ENCODE results near the gene CD99L2.

DNA sequence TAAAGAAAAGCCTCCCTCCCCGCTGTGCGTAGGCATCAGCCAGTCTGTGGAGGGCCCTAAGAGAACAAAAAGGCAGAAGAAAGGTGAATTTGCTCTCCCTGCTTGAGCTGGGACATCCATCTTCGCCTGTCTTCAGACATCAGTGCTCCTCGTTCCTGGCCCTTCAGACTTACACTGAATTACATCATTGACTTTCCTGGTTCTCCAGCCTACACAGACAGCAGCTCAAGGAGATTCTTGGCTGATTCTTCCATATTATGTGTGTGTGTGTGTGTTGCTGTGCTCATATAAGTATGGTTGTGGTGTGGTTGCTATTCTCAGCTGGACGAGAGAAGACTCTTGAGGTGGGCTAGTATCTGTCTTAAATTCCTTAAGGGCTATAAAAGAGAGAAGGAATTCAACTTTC lies 35.5 kb upstream of the CD99L2 start:
- TF ChIP-seq, protein P1, sequence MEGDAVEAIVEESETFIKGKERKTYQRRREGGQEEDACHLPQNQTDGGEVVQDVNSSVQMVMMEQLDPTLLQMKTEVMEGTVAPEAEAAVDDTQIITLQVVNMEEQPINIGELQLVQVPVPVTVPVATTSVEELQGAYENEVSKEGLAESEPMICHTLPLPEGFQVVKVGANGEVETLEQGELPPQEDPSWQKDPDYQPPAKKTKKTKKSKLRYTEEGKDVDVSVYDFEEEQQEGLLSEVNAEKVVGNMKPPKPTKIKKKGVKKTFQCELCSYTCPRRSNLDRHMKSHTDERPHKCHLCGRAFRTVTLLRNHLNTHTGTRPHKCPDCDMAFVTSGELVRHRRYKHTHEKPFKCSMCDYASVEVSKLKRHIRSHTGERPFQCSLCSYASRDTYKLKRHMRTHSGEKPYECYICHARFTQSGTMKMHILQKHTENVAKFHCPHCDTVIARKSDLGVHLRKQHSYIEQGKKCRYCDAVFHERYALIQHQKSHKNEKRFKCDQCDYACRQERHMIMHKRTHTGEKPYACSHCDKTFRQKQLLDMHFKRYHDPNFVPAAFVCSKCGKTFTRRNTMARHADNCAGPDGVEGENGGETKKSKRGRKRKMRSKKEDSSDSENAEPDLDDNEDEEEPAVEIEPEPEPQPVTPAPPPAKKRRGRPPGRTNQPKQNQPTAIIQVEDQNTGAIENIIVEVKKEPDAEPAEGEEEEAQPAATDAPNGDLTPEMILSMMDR (IDR thresholded peaks at IDR 0.05) = no peak
- no peak for TF ChIP-seq POLR2A (IDR thresholded peaks at IDR 0.05)
